CD4-positive, alpha-beta T cell (primary cell): Measurements from ENCODE around the gene DAPK1. TPM values are rescaled to one million over a fixed set of nuclear protein-coding genes. Genes with fewer than 3 reads are reported as not detected.

ENCODE experiments used
- ATAC-seq: fragments of 200-7000 bp; cut with Tn5 transposase; one replicate; pipeline ENCODE4 v1.10.0; 2022; ENCODE audit warnings: mild to moderate bottlenecking; ENCODE audit not compliant: poor library complexity
- CTCF ChIA-PET: fragments of 350-600 bp; sonication (Branson Sonifier 250); formaldehyde crosslinking; loops from one replicate; lab custom pipeline; 2021; ENCODE audit warnings: antibody characterized with exemption, inconsistent platforms; lab: Charles Lee
- POLR2A ChIA-PET: fragments of 350-600 bp; sonication (Branson Sonifier 250); formaldehyde crosslinking; loops from one replicate; lab custom pipeline; 2021; ENCODE audit warnings: antibody characterized with exemption, inconsistent platforms; lab: Charles Lee
- DNase-seq, 14 experiments: peaks; one replicate each; pipeline ENCODE4 v3.0.0-alpha.2; 2013 to 2020; ENCODE audit warnings: mixed read lengths in 2 of 14
- H3K27ac ChIP-seq, 2 donors: one replicate each; pipeline versions ENCODE4 v1.5.1 to v1.7.0; 2013; ENCODE audit warnings: low read length in 2 of 2, low read depth in 1 of 2, mild to moderate bottlenecking in 1 of 2
- H3K27me3 ChIP-seq, 2 experiments: 1 replicate in 1 of 2; 2 replicates in 1 of 2; pipeline versions ENCODE4 v1.6.1 to v1.7.0; 2013; ENCODE audit warnings: low read length in 2 of 2, control low read depth in 1 of 2, mild to moderate bottlenecking in 1 of 2, moderate library complexity in 1 of 2; ENCODE audit not compliant: insufficient read depth in 2 of 2, control insufficient read depth in 1 of 2
- H3K36me3 ChIP-seq: one replicate; pipeline ENCODE4 v1.6.1; 2013; ENCODE audit warnings: low read length, control low read depth; ENCODE audit not compliant: insufficient read depth
- H3K4me1 ChIP-seq: one replicate; pipeline ENCODE4 v1.6.1; 2013; ENCODE audit warnings: low read length, control low read depth; ENCODE audit not compliant: insufficient read depth
- H3K4me3 ChIP-seq: one replicate; pipeline ENCODE4 v1.5.1; 2013; ENCODE audit warnings: mild to moderate bottlenecking, low read length, moderate library complexity
- H3K9me3 ChIP-seq, 2 experiments: 1 replicate in 1 of 2; 2 replicates in 1 of 2; pipeline versions ENCODE4 v1.6.1 to v1.7.0; 2013; ENCODE audit warnings: low read length in 2 of 2, mild to moderate bottlenecking in 2 of 2, control low read depth in 1 of 2, moderate library complexity in 1 of 2; ENCODE audit not compliant: control insufficient read depth in 1 of 2, insufficient read depth in 1 of 2
- H3K27ac Mint-ChIP-seq: one replicate; pipeline ENCODE4 v1.8.0; 2020; ENCODE audit warnings: mixed read lengths
- H3K27me3 Mint-ChIP-seq: one replicate; pipeline ENCODE4 v1.8.0; 2021; ENCODE audit warnings: mixed read lengths
- H3K36me3 Mint-ChIP-seq: one replicate; pipeline ENCODE4 v1.8.0; 2021; ENCODE audit warnings: low read depth, mixed read lengths
- H3K4me1 Mint-ChIP-seq: one replicate; pipeline ENCODE4 v1.8.0; 2021; ENCODE audit warnings: low read depth, mixed read lengths
- H3K4me3 Mint-ChIP-seq: one replicate; pipeline ENCODE4 v1.8.0; 2020; ENCODE audit warnings: mild to moderate bottlenecking, mixed read lengths
- H3K9me3 Mint-ChIP-seq: one replicate; pipeline ENCODE4 v1.8.0; 2020; ENCODE audit warnings: mixed read lengths
- intact Hi-C, 2 experiments: fragments of 100-400 bp; cut with DNase I in 1 of 2; cut with micrococcal nuclease in 1 of 2; formaldehyde crosslinking; loops; one replicate each; pipeline versions ENCODE4 v1.15.1 to v1.9.0; 2023 to 2025; cut with DNase I, micrococcal nuclease
- total RNA-seq, 174 experiments: library from RNA in 2 of 174; stranded (reverse) in 2 of 174; gene quantifications; one replicate each; pipeline ENCODE4 v1.2.3 and lab custom pipeline; 2021 to 2026
- TF ChIP-seq, protein P1 (sequence below): fragments of 200-600 bp; IDR thresholded peaks from one replicate; pipeline ENCODE4 v1.8.0; 2022; ENCODE audit warnings: antibody characterized with exemption, mild to moderate bottlenecking

DAPK1 gene
- total RNA-seq, 2 experiments from 2014 or later, result 2.7 TPM

DNA sequence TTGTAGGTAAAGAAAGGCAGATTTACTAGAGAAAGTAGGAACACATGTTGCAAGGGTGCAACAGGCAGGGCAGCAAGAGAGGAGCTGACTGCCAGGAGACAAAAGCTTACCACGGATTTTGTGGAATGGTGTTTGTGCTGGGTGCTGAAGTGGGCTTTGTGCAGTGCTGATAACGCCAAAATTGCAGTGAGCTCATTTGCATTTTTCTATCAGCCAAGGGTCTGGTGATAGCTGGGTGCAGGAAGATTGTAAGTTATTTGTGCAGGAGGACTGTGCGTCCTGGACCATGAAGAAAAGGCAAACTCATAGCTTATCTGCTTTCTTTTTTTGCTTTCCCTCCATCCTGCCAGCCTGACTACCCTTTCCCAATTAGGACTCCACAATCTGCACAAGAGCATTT, 241.9 kb downstream of the DAPK1 start:
- Histone ChIP-seq H3K9me3 (peaks cover 0 to 3% of the 10 kb centered on the region in 2 experiments), H3K36me3 (no peaks in the 10 kb centered on the region), H3K4me3 (no peak overlapping the region), H3K27me3 (no peaks in the 10 kb centered on the region), H3K27ac (no peak overlapping the region), H3K4me1 (no peaks in the 10 kb centered on the region)
- no peak overlapping the region for H3K27ac Mint-ChIP-seq
- DNase-seq (no peak), ATAC-seq (no peak)
- peaks cover 18% of the 10 kb centered on the region for H3K4me1 Mint-ChIP-seq
- no peaks in the 10 kb centered on the region for H3K36me3 Mint-ChIP-seq
- H3K9me3 Mint-ChIP-seq, result no peaks in the 10 kb centered on the region
- H3K4me3 Mint-ChIP-seq, result no peak overlapping the region
- ChIA-PET POLR2A (no interaction called here), CTCF (no interaction called here)
- intact Hi-C loops, result no loop called here
- H3K27me3 Mint-ChIP-seq, result no peaks in the 10 kb centered on the region
- TF ChIP-seq, protein P1, sequence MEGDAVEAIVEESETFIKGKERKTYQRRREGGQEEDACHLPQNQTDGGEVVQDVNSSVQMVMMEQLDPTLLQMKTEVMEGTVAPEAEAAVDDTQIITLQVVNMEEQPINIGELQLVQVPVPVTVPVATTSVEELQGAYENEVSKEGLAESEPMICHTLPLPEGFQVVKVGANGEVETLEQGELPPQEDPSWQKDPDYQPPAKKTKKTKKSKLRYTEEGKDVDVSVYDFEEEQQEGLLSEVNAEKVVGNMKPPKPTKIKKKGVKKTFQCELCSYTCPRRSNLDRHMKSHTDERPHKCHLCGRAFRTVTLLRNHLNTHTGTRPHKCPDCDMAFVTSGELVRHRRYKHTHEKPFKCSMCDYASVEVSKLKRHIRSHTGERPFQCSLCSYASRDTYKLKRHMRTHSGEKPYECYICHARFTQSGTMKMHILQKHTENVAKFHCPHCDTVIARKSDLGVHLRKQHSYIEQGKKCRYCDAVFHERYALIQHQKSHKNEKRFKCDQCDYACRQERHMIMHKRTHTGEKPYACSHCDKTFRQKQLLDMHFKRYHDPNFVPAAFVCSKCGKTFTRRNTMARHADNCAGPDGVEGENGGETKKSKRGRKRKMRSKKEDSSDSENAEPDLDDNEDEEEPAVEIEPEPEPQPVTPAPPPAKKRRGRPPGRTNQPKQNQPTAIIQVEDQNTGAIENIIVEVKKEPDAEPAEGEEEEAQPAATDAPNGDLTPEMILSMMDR, result no peak

DNA sequence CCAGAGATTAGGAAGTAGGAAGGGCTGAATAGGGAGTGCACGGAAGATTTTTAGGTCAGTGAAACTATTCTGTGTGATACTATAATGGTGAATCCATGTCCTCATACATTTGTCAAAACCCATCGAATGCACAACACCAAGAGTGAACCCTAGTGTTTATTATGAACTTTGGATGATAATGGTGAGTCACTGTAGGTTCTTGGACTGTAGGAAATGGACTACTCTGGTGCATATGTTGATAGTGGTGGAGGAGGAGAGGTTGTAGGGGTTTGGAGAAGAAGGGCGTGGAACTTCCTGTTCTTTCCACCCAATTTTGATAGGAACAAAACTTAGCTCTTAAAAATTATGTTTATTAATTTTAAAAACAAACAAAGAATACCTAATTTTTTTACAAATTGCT, 242.5 kb downstream of the DAPK1 start:
- Mint-ChIP-seq H3K4me1 (peaks cover 18% of the 10 kb centered on the region), H3K9me3 (no peaks in the 10 kb centered on the region), H3K27me3 (no peaks in the 10 kb centered on the region), H3K36me3 (no peaks in the 10 kb centered on the region), H3K4me3 (no peak overlapping the region), H3K27ac (no peak overlapping the region)
- DNase-seq, result no peak
- Histone ChIP-seq H3K27me3 (no peaks in the 10 kb centered on the region), H3K9me3 (peaks cover 0 to 3% of the 10 kb centered on the region in 2 experiments), H3K4me1 (no peaks in the 10 kb centered on the region), H3K4me3 (no peak overlapping the region), H3K36me3 (no peaks in the 10 kb centered on the region), H3K27ac (no peak overlapping the region)
- no peak for ATAC-seq
- TF ChIP-seq, protein P1, result no peak
- ChIA-PET POLR2A (no interaction called here), CTCF (no interaction called here)
- intact Hi-C loops, result no loop called here

DNA sequence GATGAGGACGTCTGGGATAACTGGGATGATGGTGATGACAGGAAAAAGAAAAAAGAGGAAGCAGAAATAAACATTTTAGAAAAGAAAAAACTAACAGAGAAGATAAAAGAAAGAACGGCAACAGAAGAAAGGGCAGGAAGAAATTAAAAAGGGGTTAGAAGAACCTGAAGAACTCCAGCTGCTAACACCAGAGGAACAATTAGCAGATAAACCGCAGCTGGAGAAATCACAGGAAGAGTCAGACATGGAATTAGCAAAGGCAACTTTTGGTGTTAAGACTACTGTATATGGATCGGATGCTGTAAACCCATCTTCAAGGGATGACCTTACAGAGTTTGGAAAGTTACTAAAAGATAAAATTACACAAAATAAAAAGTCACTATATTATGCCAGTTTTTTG, 243.7 kb downstream of the DAPK1 start:
- H3K4me3 ChIP-seq, result no peak overlapping the region
- H3K9me3 ChIP-seq, result peaks cover 0 to 3% of the 10 kb centered on the region in 2 experiments
- intact Hi-C loops, result no loop called here
- TF ChIP-seq, protein P1, result no peak
- Mint-ChIP-seq H3K9me3 (no peaks in the 10 kb centered on the region), H3K4me3 (no peak overlapping the region), H3K36me3 (no peaks in the 10 kb centered on the region), H3K27me3 (no peaks in the 10 kb centered on the region), H3K4me1 (peaks cover 18% of the 10 kb centered on the region), H3K27ac (no peak overlapping the region)
- CTCF ChIA-PET, result no interaction called here
- ATAC-seq (no peak), DNase-seq (no peak)
- H3K4me1 ChIP-seq, result no peaks in the 10 kb centered on the region
- no peak overlapping the region for H3K27ac ChIP-seq
- POLR2A ChIA-PET, result no interaction called here
- H3K36me3 ChIP-seq, result no peaks in the 10 kb centered on the region
- no peaks in the 10 kb centered on the region for H3K27me3 ChIP-seq
